Stimulated activated CD4-positive, alpha-beta T cell treated with anti-CD3 and anti-CD28 coated beads, Interleukin-4, amount 100 ng/mL, for 24 hours (primary cell): Measurements from ENCODE around the gene PHB1.

Source experiments
- DNase-seq: peaks from one replicate; pipeline ENCODE4 v3.0.0-alpha.2; 2020

Gene PHB1

DNA sequence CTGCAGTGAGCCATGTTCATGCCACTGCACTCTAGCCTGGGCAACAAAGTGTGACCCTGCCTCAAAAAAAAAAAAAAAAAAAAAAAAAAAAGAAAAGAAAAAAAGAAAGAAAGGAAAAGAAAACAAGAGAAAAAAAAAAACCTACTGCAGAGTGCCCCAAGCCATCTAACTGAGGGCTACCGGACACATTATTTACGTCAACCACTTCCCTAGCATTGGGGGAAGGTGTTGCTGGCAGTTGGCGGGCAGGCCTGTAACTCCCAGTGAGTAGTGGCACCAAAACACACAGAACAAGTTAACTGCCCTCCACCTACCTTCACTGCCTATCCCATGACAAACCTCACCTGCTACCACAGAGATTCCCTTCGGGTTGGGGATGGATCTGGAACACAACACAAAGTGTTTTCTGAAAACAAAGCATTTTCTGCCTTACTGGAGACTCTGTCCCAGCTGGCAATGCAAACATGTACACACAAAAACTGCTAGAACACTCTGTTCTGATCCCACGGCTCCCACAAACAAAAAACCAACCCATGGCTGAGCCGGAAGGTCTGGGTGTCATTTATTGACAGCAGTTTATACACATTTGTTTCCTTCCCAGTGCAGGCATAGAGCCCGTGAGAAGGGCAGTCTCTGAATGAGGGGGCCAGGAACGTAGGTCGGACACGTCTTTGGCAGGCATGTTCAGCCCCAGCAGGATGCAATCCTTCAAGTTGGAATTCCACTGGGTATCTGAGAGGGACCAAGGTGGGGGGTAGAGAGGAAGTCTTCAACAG is 11.0 kb downstream of the PHB1 start:
- DNase-seq, result no peak

GRCh38 chr17:49402706-49403105 is 12.0 kb downstream of the PHB1 start:
- no peak for DNase-seq

DNA sequence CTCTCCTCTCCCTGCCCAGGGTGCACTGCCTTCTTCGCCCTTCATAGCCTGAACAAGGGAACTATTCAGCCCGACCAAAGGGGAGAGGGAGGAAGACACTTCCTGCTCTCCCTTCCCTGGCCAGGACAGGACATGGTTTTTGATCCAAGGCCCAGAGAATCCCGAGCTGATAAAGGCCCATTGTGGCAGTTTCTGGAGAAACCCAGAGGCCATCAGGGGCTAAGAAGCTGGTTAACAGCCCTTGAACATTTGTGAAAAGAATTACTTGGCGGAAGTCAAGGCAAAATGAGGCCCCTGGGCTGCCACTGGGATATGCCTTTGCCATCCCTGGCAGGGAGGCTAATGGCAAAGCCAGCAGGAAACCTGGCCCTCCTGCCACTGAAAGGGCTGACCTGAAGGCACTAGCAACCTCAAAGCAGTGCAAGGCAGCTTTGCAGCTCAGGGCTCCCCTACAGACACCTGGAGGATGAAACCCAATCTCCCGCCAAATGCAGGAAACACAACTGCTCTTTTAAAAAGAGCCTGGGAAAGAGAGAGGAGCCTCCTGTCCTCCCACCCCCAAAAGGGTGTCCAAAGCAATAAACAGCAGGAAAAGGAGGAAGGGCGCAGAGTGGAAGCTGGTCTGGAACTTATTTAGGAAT is 12.6 kb downstream of the PHB1 start:
- no peak for DNase-seq

DNA sequence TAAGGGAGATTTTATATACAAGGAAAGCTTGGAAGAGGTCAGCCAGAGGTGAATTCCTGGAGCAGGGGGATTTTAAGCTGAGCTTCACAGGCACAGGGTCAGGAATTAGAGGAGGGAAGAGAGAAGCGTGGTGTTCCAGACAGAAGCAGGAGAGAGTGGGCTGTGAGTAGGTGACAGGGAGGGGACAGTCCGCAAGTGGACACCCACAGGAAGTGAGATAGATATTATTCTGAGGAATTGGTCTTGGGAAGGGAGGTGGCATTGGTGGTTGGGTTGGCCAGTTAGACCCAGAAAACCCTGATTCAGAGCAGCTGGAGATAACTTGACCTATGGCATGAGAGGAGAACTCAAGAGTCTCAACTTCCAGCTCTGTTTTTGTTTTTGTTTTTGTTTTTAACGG is 14.7 kb downstream of the PHB1 start:
- no peak for DNase-seq

GRCh38 chr17:49397586-49397985 is 17.1 kb downstream of the PHB1 start:
- no peak for DNase-seq

GRCh38 chr17:49393491-49394255 is 21.0 kb downstream of the PHB1 start:
- no peak for DNase-seq

DNA sequence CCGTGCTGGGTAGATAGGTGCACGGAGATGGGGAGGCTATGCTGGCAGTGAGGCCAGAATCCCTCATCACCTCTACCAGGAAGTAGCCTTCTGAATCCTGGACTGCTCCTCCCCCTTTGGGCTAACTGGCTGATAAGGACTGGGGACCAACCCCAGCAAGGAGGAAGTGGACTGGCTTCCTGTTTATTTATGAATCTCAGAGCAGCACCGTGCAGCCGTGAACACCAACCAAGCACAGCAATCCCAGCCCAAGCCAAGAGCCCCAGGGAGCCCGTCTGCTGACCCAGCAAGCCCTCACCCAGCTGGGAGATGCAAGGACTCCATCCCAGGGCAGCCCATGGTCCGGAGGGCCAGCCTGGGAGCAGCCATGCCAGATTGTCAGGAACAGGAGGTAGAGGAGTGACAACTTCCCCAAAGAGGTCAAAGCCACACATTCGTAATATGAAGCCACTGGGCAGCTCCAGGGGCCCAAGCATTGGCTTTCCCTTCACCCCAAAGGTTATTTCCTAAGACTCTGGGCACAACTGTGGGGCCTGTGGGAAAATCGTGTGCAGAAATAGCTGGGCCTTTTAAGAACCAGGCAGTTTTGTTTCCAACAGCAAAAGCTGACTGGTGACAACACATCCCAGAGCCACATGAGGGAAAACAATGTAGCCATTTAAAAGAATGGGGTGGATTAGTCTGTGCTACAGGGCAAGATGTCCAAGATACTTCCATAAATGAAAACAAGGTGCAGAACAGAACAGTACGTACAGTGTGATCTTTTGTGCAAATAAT is 23.9 kb downstream of the PHB1 start:
- DNase-seq, result peak; percentile 14

GRCh38 chr17:49389514-49390347 is 25.0 kb downstream of the PHB1 start:
- peak; percentile 19 for DNase-seq

- DNase-seq, result no peak
These were observed 25.8 kb downstream of the PHB1 start for GRCh38 chr17:49388692-49389513.

- DNase-seq, result peak; percentile 13
These were observed 26.4 kb downstream of the PHB1 start for GRCh38 chr17:49388290-49388640.

DNA sequence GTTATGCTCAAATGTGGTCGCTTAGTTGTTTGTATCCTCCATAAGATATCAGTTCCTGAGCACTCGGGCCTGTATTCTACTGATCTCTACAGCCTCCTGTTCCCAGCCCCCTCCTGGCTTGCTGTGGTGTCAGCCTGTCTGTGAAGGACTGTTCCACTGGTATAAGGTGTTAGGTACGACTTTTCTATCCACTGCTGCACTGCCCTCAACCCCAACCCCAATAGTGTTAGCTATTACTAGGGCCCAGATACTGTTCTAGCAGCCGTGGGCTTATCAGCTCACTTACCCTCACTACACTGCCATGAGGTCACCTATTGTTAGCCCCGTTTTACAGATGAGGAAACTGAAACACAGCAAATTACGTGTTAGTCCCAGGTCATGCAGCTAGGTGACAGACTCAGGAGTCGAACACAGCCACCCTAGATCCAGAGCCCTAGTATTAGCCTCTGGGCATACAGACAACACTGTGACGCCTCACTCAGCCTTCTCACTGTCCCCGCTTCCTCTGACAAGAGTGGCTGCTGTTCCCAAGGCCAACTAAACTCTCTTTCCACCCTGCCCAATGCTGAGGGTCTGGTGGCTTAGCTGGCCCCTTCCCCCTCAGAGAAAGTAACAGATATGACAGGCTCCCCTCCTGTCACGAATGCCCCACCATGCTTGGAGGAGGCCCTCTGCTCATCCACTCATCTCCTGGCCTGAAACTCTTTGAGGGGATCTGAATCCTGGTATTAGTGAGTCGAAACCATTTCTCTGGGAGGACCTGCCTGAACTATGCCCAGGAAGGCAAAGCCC is 27.0 kb downstream of the PHB1 start:
- DNase-seq, result peak; percentile 12

DNA sequence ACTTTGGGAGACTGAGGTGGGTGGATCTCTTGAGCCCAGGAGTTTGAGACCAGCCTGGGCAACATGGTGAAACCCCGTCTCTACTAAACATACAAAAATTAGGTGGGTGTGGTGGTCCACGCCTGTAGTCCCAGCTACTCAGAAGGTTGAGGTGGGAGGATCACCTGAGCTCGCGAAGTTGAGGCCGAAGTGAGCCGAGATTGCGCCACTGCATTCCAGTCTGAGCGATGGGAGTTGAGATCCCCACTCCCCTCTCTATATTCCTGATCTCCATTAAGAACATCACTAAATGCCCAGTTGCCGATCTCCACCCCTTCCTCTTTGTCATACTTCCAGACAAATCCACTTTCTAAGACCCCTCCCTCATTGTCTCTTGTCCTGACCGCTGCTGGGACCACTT is 28.3 kb downstream of the PHB1 start:
- DNase-seq, result no peak

DNA sequence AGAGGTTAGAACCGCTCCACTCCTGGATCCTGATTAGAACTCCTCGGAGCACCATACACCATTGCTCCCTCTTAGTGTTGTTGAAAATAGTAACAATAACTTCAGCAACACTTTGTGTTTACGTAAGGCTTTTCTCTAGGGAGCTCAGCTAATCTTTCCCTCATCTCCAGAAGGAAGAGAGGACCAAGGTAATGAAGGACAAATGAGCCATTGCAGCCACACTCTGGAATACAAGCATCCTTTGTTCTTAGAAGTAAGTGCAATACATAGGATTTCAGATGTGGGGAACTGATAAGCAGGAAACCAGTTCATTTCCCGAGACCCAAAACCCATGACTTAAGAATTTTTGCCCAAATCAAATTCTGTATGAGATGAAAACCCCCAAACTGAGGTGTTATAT is 29.7 kb downstream of the PHB1 start:
- DNase-seq, result no peak

GRCh38 chr17:49383060-49383459 is 31.6 kb downstream of the PHB1 start:
- no peak for DNase-seq

GRCh38 chr17:49382556-49382955 is 32.1 kb downstream of the PHB1 start:
- no peak for DNase-seq

- no peak for DNase-seq
These were observed 32.9 kb downstream of the PHB1 start for GRCh38 chr17:49381793-49382192.

DNA sequence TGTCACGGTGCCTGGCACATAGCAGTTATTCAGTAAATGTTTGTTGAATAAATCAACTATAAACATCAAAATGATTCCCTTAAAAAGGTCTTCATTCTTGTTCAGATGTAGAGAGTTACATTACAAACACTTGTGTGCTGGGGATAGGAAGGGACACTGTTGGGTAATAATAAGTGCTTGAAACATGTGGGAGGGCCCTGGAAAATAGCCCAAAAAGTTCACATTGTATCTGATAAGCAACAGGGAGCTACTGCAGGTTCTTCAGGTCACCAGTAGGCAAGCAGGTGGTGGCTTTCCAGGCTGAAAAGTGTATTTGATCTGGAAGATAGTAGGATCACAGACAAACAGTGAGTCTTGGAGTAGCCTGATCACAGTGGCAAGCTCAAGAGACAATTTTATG is 33.6 kb downstream of the PHB1 start:
- DNase-seq, result no peak

DNA sequence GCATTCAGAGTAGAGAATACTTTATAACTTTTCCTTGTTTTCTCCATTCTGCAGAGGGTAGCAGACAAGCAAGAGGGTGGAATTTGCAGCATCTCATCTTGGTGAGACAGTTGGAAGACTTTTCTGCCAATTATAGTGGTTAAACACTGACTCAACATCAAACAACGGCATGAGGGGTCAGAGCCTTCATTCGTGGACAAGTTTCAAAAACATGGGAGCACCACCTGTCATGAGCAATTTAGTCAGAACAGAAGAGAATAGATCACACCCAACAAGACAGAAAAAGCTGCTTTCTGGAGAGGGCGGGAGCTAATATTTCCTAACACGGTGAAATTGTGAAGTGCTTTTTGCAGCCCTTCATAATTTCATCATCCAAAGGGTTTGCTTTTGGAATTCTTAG is 34.8 kb downstream of the PHB1 start:
- DNase-seq, result no peak

- no peak for DNase-seq
These were observed 36.4 kb downstream of the PHB1 start for GRCh38 chr17:49378311-49378710.

DNA sequence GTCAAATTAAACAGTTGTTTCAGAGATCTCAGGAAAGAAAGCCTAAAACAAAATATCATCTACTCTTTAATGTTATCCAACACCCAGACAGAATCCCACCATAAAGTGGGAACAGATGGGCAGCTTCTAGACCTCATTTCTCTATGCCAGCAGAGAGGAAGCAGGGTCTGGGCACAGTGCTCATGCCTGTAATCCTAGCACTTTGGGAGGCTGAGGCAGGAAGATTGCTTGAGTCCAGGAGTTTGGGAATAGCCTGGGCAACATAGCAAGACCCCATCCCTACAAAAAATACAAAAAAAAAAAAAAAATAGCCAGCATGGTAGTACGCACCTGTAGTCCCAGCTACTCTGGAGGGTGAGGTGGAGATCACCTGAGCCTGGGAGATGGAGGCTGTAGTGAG is 39.1 kb downstream of the PHB1 start:
- no peak for DNase-seq

DNA sequence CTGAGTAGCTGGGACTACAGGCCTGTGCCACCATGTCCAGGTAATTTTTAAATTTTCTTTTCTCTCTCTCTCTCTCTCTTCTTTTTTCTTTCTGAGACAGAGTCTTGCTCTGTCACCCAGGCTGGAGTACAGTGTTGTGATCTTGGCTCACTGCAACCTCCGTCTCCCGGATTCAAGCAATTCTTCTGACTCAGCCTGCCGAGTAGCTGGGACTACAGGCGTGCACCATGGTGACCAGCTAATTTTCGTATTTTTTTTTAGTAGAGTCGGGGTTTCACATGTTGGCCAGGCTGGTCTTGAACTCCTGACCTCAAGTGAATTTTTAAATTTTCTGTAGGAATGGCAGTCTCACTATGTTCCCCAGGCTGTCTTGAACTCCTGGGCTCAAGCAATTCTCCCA is 41.6 kb downstream of the PHB1 start:
- no peak for DNase-seq
